ENCODE measurements around the gene PDPK1.

DNA sequence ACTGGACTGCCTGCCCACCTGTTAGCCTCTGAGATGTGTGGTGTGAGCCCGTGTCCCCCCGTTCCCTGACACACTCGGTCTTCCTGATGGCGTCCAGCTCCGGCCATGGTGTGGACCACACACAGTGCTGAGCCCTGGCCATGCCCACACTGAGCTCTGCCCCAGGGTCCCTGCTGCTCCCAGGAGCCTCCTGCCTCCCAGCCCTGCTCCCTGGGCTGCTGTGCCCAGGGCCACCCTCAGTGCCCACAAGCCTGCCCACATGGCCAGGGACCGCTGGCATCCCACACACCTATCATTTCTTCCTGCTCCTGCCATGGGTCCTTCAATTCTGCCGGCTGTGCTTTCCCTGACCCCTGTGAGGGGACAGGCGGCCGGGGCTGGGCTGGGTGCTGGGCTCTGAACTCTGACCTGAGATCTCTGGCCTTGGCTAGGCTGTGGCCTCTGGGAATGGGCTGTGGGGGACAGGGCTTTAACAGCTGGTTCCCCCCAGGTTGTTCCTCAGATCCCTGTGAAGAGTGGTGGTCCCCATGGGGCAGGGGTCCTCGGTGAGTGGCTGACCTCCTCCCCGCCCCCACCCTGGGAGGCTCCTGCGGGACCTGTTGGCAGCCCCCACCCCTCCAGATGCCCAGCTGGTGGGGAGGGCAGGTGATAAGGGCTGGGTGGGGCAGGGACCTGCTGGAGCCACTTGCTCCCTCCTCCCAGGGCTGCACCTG is 10.6 kb upstream of the PDPK1 start:
- no peak for TF ChIP-seq POLR2AphosphoS5 (IDR thresholded peaks at IDR 0.05)
- TF ChIP-seq CTCF (IDR thresholded peaks at IDR 0.05): no peak
- no peak for TF ChIP-seq EP300 (IDR thresholded peaks at IDR 0.05)

Data from gastroesophageal sphincter (tissue), 3 donors.